Right renal pelvis (tissue), 4 donors: ENCODE measurements around the gene KCNH2. TPM values are rescaled to one million over a fixed set of nuclear protein-coding genes. Genes with fewer than 3 reads are reported as not detected.

Experiments used
- DNase-seq, 4 donors: peaks; one replicate each; pipeline ENCODE4 v3.0.0-alpha.2; 2013; ENCODE audit warnings: low read depth in 4 of 4, low spot score in 3 of 4, missing footprints in 1 of 4
- polyA plus RNA-seq, 4 donors: library from polyadenylated mRNA; unstranded; fragments of 120-200 nt; gene quantifications; one replicate each; pipeline ENCODE4 v1.2.1, GENCODE V29; 2013; ENCODE audit not compliant: insufficient read length in 4 of 4

KCNH2 gene
- polyA plus RNA-seq, 4 donors, result 14.3 to 26.1 (median 17.7) TPM

DNA sequence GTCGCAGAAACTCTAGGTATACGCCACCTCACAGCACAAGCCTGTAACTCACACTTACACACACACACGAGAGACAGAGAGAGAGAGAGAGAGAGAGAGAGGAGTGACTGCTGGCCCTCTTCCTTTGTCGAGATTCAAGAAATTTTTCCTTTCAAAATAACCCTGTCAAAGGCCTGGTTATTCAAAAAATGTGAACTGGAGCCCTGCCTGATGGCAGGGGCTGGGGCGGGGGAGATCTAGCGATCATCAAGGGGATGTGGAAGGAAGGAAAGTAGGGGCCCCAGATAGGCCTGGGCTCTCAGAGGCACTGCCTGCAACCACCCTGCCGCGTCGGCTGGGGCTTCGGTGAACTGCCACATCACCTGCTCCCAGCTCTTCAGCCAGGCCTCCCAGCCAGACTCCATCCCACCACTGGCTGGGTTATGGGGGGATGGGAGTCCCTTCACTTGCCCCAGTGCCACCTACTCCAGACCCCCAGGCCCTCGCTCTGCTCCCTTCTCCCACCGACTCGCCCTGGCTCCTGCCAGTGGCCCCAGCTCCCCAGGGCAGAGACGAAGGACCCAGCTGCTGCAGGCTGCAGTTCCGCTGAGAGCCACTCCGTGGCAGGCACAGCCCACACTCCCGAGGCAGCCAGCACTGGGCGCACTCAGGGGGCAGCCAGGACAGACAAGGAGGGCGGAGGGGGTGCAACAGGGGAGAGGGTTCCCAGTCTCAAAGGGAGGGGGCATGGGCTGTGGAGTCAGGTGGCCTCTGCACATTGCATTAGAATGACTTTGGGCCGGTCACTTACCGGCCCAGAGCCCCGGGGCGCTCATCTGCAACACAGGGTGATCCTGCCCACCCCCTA, 15.3 kb downstream of the KCNH2 start:
- DNase-seq, result no peak

DNA sequence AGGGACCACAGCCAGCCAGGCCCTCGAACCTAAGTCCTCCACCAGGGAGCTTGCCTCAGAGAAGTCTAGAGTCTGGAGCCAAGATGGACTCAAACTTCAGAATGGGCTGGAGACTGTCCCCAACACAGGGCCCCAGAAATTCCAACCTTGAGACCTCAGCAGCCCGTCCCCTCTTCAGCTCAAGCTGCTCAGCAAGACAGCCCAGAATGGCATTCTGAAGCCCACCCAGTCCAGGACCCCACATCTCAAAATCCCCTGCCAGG, 15.9 kb downstream of the KCNH2 start:
- DNase-seq, result no peak

DNA sequence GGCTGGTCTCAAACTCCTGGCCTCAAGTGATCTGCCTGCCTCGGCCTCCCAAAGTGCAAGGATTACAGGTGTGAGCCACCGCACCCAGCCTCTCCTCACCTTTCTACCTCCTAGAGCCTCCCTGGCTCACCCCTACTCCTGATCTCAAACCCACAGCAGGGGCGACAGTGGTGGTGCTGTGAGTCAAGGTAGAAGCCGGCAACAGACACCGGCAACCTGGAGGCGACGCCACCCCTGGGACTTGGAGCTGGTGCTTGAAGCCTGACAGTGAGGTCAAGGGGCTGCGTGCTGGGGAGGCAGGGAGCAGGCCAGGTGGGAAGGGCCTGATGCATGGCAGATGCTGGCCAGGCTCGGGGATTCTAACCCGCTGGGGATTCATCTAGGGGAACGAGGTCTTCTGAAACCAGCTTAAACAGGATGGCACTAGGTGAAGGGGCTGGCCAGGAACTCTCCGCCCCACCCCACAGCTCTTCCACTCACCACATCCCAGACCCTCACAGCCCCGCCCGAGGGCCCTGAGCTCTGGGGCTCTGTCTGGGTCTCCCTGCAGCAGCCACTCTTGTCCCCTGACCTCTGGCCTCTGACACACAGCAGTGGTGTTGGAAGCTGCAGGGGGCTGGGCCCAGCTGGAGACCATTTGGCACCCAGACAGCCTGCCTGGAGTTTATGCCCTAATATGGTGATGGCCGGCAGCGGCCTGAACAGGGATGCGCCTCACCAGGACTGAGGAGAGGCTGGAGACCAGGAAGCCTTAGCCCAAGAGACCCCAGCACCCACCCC, 16.4 kb downstream of the KCNH2 start:
- DNase-seq, result no peak

DNA sequence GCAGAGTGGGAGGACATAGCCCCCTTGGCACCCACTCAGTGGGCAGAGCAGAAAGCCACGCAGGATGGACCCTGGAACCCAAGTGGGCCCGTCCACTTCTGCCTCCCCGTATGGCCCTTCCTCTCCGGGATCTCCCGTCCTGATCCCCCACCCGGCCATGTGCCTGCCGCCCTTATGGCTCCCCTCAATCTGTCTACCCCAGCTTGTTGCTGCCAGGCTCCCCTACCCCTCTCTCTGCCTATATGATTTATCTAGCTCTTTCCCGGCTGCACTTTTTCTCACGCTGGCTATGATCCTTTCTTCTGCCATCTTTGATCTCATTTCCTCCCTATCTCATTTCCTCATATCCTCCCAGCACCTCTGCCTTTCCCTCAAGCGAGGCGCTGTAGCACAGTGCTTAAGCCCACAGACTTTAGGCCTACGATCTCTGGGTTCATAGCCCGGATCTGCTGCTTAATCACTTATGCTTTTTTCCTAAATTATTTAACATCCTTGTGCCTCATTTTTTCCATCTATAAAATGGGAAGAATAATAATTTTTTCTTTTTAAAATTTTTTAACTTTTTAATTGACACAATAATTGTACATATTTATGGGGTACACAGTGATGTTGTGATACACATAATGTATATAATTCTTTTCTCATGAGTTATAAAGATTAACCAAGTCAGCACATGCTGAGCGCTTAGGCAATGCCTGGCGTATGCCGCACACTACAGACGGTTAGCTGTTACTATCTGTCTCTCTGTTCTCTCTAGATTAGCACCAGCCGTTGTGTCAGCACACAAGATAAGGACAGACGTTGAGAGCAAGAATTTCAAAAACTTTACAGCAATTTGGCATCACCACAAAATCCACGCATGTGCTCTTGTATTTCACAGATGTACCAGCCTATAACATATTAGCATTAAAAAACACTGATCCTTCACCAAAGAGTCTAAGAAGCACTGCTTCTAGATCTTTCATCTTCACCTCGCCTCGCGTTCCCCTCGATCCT, 18.1 kb downstream of the KCNH2 start:
- no peak for DNase-seq

DNA sequence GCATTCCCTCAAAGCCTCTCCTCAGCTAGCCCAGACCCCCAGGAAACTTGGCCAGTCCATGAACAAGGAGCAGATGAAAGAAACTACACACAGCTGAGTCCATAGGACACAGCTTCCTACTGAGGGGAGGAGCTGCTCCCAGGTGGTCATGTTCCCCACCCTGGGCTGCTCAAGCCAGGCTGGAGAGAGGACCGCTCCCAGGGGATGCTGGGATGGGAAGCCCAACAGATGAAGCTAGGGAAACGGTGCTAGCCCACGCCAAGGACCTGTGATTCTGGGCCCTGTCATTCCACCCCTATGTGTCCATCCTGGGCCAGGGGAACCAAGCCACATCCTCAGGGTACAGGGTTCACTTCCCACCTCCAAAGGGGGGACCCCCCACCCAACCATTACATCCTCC, 19.0 kb downstream of the KCNH2 start:
- DNase-seq, result no peak

DNA sequence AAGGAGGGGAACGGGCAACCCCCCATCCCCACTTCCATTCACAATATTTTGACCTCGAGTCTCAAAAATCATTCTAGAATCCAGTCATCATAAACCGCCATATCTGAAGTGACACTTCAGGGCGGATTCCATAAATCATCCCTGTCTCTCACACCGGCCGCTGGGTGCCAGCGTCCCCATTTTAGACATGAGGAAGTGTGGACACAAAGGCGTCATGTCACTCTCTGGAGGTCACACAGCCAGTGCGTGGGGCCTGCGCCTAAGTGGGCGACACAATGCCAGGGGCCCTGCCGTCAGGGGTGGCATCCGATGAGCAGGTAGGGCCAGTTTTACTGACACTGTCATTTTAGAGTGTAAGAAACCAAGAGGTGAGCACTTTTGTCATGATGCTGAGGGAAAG, 19.5 kb downstream of the KCNH2 start:
- no peak for DNase-seq

DNA sequence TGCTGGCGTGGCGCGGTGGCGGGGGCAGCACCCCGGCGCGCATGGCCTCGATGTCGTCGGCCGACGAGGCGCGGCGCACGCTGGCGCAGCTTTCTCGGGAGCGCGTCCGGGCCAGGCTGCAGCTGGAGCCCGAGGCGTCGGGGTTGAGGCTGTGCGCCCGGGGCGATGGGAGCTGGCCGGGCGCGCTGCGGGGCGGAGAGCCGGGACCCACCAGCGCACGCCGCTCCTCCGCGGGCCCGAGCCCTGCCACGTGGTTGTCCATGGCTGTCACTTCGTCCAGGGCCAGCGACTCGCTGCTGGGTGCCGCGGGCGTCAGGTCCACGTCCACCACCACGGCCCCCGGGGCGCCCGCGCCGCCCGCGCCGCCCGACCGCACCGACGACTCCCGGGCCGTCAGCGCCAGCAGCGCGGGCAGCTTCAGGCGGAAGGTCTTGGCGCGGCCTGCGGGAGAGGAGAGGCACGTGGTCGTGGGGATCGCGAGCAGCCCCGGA, 20.0 kb downstream of the KCNH2 start:
- DNase-seq, result no peak

DNA sequence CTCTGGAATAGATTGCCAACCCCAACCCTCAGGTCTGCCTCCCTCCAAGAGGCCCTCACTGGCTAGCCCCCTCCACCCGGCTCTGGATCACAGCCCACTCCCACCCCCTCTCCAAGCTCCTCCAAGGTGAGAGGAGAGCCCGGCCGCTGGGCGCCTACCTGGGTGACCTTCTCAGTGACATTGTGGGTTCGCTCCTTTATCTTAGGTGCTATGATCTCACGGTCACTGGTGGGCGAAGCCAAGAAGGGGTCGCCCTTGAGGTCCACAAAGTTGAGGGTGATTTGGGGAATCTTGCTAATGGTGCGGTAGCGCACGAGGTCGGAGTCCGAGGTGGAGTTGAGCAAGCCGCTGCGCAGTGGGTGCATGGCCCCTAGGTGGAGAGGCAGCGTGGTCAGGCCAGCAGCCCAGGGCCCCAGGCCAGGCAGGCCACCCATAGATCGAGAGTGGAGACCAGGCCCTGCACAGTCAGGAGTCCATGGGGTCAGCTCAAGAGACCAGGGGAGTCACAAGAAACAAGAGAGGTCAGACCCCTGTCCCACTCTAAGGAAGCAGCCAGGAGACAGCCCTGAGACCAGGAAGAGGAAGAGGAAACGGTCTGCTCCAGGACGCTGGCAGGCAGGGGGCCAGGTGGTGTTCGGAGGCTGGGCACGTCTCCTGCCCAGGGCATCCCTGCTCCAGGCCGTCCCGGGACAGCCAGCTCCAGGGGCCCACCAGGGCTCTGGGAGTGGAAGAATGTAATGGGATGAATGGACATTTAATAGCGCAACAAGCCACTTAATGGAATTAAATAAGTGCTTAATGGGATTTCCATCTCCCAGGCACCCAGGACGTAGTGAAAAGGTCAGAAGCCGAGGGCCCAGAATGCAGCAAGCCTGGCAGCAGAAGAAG, 20.7 kb downstream of the KCNH2 start:
- no peak for DNase-seq

DNA sequence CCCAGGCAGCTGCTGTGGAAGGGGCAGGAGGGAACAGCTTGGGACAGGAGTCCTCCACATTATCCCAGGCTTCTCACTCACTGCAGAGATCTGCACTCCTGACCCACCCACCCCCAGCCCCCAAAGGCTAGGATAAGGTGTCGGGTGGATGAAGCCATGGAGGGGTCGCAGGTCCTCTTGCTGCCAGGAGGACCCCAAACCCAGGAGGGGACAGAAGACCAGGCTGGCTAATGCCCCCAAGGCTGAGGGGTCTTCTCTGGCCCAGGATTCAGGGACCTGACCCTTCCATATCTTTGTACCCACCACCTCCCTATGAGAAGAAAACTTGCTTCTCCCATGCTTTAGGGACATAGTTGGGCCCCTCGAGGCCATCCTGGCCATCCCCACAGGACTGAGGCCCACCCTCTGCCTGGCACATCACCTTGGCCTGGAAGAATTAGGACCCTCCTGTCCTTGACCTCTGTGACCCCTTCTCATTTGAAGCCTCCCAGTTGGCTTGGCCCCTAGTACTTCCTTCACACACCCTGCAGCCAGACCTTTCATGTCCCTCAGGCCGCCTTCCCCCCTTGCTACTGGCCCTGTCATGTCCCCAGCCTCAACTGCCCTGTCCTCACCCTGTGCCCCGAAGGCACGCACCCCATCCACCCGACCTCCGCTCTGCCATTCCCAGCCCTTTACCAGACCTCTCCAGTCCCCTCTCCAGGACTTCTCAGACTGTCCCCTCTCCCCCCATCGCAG, 21.6 kb downstream of the KCNH2 start:
- DNase-seq, result no peak

DNA sequence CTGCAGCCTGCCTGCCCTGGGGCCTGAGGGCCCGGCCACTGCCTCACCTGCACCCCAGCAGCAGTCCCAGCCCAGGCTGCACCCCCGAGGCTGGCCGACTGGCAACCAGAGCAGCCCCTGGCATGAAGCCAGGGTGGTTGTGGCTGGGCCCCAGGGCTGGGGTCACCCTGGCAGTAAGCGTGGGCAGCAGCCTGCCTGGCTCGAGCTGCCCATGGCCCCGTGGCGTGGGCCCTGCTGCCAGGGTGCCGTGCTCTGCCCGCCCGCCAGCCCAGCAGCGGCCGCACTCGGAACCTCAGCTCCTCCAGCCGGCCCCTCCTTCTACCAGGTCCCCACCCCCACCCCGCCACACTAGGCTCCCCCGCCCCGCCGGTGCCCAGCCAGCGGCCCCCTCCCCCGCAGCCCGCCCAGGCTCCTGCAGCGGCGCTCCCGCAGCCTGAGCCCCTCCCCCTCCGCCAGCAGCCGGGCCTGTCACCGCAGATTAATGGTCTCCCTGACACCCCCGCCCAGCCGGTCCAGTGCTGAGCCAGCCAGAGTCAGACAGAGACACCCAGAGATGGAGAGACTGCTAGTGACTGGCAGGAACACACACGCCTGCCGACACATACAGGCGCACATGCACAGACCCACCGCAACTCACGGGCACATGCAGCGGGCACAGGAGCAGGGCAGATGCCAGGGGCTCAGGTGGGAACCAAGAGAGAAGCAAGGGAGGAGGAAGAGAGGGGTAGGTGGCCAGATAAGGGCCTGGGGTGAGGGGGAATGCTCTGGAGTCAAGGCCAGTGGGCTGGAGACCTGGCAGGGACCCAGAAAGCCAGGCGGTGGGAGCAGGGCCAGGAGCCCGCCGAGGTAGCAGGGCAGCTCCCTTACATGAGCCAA, 22.4 kb downstream of the KCNH2 start:
- DNase-seq, result peak in 1 of 4 donors; percentile 78

DNA sequence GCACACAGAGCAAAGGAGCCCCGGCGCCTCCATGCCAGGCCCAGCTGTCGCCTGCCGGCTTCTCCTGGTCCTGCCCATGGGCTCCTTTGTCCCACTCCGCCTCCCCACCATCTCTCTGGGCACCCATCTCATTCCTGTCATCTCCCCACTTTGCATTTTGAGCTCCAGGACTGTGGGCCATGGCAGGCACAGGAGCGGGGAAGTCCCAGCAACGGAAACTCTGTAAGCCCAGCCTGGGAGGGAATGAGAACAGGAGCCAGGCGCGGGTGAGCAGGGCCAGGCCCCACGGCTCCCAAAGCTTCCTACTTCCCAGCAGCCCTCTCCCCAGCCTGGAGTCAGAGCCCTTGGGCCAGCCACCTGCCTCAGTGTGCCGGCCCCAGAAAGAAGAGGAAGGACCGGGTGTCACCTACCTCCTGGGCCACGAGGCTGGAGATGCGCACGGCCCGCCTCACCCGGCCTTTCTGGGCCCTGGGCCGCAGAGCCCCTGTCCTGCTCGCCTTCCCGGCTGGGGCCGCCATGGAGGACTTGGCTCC, 23.1 kb downstream of the KCNH2 start:
- no peak for DNase-seq

DNA sequence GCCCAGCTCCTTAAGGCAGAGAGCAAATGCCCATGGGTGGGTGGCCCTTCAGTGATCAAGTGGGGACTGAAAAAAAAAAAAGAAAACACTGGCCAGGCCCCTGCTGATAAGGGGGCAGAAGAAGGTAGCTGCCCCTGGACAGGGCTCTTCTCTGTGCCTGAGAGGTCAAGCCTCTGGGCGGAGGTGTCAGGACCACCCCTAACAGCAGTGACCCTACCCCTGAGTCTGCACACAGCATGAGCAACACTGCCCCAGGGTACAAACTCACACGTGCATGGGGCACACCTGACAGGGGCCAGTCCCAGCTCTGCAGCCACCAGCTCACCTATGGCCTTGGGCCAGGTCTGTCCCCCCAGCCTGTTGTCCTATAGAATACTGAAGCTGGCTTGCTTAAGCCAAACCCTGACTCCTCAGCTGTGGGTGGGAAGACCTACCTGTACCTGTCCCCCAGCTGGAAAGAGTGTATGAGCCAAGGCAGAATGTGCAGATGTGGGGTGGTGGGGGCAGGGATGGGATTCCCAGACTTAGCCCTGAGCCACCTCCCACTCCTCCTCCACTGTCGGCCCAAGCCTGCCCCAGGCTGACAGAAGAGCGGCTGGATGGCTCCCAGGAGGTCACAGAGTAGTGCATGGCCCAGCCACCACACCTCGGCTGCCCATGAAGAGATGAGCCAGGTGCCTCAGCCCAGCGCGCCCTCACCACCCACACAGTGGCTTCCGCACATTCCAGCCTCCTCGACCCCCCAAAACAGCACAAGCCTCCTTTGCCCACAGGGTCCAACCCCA, 23.7 kb downstream of the KCNH2 start:
- no peak for DNase-seq

DNA sequence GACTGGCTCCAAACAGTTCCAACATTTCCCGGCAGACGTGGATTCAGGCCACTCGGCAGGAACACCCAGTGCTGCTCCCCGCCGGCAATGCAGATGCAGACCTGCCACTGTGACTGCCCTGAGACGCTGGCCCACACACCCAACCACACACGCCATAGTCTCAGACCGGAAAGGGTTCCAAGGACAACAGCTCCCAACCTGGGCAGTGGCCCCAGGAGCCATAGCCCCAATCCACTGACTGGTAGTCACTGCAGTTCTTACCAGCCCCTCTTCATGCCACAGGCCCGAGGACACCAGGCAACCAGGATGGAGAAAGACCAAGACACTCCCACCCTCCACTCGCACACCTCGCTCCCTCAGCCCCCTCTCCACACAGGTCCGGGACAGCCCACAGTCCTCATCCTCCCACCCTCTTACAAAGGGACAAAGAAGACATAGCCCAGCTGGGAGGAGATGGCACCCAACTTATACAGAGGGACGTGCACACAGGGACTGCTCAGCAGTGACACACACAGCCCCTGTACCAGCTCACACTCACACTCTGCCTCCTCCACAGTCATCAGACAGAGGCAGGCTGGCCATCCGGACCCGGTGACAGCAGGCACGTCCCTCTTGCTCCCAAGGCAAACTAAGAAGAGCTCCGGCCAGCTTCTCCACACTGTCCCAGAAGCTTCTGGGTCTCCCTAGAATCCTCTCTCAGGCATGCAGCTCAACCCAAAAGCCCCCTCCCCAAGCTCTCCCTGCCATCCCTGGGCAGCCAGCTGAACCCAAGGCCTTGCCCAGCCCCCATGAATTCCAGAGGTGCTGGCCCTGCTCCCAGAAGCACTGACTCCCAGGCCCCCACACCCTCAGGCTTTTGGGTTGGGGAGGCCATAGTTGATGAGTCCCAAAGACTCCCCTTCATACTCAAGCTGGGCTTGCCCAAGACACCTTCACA, 24.8 kb downstream of the KCNH2 start:
- DNase-seq, result no peak

DNA sequence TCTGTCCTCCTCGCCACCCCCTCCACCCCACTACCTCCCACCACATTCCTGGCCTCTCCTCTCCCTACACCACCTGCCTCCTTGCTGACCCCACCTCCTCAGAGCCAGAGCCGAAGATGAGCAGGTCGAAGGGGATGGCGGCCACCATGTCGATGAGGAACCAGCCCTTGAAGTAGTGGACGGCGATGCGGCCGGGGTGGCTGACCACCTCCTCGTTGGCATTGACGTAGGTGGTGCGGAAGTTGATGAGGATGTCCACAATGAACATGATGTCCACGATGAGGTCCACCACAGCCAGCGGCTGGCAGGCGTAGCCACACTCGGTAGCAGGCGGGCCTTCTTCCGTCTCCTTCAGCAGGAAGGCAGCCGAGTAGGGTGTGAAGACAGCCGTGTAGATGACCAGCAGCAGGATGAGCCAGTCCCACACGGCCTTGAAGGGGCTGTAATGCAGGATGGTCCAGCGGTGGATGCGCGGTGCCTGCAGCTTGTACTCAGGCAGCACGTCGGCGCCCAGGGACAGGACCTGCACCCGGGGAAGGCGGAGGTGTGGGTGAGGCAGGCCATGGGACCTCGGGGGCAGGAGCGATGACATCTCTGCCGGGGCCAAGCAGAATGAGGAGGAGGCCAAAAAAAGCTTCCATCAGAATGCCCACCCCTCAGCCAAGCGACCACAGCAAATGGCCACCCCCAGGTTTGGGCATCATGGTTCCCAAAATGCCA, 25.6 kb downstream of the KCNH2 start:
- no peak for DNase-seq

DNA sequence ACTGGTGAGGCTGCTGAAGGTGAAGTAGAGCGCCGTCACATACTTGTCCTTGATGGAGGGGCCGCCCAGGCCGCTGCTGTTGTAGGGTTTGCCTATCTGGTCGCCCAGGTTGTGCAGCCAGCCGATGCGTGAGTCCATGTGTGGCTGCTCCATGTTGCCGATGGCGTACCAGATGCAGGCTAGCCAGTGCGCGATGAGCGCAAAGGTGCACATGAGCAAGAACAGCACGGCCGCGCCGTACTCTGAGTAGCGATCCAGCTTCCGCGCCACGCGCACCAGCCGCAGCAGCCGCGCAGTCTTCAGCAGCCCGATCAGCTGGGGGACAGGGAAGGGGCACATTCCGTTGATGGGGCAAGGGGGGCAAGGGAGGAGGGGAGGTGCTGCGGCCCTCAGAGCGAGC, 26.6 kb downstream of the KCNH2 start:
- no peak for DNase-seq

DNA sequence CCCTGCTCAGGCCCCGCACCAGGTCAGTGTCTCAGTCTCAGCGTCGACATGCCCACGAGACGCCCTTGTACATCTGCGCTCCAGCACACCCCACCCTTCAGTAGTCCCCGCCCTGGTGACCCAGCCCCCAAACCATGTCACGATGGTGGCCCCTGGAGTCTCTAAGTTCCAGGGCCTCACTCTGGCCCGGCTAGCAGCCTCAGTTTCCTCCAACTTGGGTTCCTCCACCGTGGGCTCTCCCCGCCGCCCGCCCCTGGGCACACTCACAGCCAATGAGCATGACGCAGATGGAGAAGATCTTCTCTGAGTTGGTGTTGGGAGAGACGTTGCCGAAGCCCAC, 27.0 kb downstream of the KCNH2 start:
- DNase-seq, result no peak
